HG03521 (cell line): ENCODE measurements around the gene SLC39A11.
"Not testable (repeated sequence)": the region's sequence is repeated elsewhere in the genome, so short reads cannot be mapped to it uniquely, and the experiment has no call there.

Source experiments
- ATAC-seq: cut with Tn5 transposase; IDR thresholded peaks from one replicate; pipeline ENCODE4 v1.9.1; 2021; ENCODE audit warnings: mild to moderate bottlenecking, moderate library complexity; ENCODE audit not compliant: unreplicated experiment

SLC39A11 gene

DNA sequence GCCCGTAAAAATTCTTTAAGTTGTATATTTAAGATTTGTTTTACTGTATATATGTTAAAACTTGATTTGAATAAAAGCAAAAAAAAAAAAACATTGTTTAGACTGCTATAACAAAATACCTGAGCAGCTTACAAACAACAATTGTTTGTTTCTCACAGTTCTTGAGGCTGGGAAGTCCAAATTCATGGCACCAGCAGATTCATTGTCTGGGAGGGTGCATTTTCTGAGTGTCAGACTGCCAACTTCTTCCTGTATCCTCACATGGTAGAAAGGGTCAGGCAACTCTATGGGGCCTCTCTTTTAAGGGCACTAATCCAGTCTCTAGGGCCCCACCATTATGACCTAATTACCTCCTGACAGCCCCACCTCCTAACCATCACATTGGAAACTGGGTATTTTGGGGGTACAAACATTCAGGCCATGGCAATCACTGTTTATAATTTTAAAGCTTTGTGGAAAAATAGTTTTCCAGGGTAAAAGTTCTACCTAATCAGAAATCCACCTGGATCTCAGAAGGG, 281.4 kb downstream of the SLC39A11 start:
- no peak for ATAC-seq

DNA sequence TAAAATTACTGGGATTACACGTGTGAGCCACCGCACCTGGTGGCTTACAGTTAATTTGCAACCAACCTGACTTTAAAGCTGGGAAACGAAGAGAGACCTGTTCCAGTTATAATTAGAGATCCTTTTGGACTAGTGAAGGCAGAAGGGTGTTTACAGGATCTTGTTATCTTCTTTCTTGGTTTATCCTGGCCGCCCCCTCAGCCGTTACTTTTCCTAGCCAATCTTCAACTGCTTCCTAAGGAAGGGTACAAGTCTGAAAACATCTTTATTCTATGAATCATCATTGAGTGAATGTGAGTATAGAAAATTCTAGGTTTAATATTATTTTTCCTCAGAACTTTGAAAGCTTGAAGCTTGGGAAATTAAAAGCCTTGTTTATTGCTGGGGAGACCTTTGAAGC, 286.5 kb downstream of the SLC39A11 start:
- ATAC-seq, result no peak

DNA sequence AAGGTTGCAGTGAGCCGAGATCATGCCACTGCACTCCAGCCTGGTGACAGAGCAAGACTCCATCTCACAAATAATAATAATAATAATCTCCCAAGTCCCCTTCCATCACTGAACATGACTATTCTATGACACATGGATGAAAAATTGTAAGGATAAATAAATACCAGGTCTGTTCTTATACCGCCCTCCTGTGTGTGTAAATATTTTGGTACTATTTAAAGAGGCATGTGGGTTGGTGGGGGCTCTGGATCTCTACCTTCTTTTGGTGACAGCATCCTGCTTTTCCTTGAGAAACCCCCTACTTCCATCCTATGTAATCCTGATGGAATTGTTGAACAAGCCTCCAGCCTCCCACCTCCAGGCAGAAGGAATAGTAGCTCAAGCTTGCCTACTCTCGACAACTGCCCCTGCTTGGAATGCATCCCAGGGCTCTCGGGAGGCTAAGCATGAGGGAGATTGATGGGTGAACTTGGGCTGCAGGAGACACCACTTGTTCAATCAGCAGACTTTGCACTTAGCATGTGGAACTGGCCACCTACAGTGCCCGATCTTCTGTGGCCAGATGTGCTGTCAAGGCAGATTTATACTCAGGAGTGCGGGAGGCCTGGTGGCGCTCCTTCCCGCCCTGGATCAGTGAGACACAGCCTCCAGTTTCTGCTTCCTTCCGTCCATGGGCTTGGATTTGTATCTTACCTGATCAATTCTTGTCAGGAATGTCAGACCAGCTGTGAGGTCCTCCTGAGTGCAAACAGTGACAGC, 287.4 kb downstream of the SLC39A11 start:
- no peak for ATAC-seq

DNA sequence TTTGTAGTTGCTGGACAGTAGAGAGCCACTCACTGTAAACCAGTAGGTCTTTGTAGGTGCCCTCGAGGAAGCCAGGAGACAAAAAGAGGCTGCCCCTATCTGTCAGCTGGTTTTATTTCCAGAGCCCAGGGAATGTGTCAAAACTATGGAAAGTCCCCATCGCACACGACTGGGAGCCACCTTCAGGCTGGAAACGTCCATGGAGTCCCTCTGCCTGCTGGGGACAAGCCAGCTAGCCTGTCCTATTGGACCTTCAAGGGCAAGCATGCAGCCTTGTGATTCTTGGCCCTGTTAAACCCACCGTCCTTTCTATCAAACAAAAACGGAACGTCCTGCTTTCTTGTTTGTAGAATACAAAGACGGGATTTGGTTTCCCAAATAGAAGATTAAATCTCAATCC, 289.8 kb downstream of the SLC39A11 start:
- ATAC-seq, result no peak

DNA sequence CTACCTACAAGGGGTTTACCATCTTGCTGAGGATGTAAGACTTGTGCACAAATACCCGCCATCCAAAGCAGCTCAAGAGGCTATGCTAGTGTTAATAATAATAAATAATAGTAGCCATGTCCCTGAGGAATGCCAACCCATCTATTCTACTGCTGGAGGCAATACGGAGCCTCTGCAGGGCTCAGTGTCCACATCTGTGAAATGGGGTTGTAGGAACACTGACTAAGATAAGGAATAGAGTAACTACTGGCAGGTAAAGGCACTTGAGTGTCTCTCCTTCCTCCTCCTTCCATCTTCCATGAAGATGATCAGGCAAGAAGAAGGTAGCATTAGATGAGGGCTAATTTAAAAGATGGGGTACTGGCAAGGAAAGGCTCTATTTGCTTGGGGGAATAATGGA, 295.3 kb downstream of the SLC39A11 start:
- ATAC-seq, result no peak

DNA sequence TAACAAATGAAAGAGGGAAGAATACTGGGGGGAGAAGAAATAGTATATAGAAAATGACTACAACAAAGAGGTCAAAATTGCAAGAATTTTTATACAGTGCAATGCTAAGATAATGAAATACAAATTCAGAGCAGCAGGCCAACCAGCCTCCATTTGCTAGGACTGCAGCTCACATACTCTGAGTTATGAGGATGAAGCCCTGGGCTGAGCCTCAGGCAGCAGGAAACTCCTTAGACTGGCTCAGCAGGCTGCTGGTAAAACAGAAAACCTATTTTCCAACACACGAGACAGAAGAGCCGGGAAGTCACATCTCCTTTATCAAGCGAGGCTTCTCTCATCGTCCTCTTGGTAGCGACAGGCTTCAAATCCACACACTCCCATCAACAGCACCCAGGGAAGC, 296.5 kb downstream of the SLC39A11 start:
- no peak for ATAC-seq

DNA sequence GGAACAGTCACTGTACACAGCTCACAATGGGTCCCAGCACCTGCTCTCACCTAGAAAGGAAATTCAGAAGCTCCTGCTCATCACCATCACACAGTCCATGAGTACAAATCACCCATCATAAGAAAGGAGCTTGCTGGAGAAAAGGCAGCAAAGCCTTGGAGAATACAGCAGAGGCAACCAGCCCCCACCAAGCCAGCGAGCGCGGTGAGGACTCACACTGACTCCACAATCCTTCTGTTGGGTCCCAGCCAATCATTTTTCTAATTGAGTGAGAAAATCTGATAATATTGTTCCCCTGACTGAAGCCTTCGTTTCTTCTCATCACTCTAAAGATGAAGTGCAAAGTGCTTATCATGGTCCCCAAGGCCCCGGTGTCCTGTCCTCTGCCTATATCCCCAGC, 298.3 kb downstream of the SLC39A11 start:
- ATAC-seq, result no peak

DNA sequence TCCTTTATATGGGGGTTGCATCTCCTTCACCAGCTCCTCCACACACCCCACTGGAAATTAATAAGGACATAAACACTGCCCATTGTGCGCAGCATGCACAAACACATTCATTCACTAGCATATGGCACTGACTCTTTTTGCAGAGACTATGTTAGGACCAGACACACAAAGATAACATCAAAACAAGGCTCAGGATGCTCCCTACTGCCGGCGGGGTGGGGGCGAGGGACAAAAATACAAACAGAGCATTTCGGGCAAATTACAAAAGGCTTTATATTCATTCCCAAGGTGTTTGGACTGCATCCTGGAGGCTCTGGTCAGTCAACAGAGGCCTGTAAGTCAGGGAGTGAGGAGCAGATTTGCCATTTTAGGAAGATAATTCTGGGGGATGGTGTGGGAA, 299.7 kb downstream of the SLC39A11 start:
- no peak for ATAC-seq

DNA sequence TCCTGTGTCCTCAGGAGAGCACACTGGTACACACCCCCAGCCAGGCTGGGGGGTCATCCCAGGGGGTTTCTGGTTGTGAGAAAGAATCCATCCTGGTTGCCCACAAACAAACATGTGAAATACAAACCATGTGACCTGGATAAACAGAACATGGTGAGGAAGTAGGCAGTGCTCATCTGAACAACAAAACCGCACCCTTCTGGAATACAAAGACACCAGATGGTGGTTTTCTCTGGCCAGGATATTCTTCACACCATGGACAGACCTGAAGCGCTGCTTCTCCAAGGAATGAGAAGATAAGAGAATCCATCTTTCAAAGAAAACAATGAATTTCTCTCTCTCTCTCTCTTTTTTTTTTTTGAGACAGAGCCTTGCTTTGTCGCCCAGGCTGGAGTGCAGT, 302.3 kb downstream of the SLC39A11 start:
- no peak for ATAC-seq

DNA sequence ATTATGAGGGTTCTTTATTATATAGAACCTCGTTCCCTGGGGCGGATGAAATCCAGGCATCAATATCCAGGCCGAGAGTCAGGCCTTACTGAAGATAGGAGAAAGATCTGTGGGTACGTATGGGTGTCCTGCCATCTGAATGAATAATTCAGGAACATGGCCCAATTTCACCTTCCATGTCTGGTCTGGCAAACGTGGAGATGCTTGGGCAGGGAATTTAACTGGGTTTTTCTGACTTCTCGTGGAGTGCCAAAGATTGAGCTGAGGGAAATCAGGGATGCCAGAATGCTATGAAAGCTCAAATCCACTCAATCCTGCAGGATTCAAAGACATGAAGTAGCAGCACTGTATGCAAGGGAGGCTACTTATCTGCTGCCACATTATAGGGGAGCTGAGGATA, 302.8 kb downstream of the SLC39A11 start:
- no peak for ATAC-seq

DNA sequence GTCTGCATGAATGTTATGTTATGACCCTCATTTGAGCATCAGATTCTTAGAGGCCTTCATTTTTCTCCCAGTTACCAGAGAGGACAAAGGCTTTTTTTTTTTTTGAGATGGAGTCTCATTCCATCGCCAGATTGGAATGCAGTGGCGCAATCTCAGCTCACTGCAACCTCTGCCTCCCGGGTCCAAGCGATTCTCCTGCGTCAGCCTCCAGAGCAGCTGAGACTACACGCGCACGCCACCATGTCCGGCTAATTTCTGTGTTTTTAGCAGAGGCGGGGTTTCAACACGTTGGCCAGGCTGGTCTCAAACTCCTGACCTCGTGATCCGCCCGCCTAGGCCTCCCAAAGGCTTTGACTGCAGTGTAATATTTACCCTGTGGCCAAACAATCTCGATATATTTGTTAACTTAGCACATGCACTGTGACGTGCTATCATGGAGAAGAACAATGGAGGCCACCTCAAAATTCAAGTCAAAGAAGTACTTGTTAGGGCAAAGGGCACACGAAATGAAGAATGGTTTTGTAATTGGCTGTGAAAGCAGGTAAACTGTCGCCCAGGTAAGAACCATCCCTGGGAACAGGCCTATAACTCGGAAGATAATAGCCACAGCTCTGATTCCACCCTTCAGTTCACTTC, 303.4 kb downstream of the SLC39A11 start:
- no peak for ATAC-seq

DNA sequence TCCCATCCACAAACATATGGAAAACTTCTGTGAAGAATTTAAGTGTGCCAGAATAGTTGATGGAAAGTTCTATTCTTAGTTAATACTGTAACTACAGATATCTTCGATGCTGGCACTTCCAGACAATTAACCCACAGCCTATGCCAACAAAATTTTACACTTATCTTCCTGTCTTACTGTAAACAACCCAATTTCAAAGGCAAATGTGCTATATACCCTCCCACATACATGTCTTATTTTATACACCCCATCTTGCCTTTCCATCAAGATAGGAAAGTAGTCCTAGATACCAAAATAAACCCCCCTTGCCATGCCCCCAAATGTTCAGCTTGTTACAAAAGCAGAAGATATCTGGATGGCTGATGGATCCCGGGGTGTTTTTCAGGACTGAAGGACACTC, 306.3 kb downstream of the SLC39A11 start:
- no peak for ATAC-seq

DNA sequence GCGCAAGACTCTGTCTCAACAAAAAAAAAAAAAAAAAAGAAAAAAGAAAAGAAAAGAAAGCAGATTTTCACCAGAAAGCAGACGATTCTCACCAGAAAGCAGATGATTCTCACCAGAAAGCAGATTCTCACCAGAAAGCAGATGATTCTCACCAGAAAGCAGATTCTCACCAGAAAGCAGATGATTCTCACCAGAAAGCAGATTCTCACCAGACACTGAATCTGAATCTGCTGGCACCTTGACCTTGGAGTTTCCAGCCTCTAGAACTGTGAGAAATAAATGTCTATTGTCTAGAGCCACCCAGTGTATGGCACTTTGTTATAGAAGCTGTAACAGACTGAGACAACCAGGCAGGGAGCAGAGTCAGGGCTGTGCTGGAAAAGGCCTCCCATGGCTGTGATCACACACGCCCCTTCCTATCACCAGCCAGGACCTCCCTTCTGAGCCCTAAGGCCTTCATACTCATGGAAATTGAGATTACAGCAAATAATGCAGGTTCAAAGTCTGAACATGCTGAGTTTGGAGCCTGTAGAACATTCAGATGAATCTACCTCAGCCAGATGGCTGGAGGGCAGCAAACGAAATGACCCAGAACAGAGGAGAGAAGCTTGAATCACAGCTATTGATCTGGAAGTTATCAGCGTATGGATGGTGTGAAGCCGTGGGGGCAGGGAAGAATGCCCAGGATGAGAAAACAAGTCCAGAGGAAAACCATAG, 309.3 kb downstream of the SLC39A11 start:
- no peak for ATAC-seq

DNA sequence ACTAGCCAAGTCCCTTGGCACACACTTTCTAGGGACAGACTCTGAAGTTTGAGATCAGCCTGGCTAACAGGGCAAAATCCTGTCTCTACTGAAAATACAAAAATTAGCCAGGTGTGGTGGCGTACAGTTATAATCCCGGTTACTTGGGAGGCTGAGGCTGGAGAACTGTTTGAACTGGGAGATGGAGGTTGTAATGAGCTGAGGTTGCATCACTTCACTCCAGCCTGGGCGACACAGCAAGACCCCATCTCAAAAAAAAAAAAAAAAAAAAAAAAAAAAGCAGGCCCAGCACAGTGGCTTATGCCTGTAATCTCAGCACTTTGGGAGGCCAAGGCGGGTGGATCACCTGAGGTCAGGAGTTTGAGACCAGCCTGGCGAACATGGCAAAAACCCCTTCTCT, 310.1 kb downstream of the SLC39A11 start:
- ATAC-seq, result not testable (repeated sequence)

DNA sequence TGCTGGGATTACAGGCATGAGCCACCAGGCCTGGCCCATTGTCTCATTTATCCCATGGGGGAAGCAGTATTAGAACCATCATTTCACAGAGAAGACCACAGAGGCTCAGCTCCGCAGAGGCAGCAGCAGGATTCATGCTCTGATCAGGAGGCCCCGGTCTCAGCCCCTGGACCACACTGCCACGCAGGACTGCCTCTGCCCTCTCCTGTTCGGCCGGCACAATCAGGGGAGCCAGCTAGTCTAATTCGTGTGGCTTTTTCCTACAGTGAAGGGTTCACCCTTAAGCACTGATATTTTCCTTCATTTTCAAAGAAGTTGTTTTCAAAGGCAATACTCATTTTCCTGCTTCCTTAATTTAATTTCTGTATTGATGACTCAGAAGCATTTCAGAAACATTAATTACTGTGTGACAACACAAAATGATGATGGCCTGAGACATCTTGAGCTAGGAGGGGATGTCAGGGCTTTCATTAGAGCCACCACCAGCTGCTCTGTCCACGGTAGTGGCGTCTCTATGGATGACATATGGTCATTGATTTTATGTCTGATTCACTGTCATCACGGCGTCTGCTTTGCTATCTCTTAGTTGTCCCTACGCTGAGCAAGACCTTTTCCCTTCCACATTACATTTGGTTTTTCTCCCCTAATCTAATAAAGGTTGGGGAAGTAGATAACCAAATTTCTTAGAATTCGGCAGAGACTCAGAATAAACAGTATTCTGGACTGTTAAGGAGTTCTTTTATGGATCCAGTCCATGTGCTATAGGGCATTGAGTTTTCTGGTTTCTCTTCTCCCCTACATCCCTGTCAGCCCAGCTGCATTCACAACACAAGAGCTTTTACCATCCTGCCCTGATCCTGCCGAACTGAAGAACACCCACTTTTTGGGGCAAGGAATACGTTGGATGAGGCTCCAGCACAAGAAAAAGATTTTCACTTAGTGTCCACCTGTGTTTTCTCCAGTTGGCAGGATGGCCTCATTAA, 314.0 kb downstream of the SLC39A11 start:
- no peak for ATAC-seq

DNA sequence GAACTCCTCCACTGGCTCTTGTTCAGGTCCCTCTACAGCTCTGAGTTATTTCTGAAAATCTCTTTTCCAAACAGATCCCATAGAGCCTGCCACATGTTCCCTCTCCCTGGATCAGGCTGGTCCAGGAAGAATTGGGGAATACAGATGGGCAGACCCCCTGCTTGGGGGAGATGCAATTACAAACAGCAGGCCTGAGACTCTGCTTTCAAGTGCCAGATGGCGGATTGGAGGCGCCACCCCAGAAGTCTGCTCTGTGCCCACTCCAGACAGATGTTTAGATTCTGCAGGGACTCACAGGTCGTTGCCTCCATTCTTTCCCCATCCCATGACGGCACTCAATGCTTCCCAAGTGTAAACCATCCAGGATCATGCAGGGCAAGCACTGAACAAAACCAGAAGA, 316.6 kb downstream of the SLC39A11 start:
- ATAC-seq, result no peak

DNA sequence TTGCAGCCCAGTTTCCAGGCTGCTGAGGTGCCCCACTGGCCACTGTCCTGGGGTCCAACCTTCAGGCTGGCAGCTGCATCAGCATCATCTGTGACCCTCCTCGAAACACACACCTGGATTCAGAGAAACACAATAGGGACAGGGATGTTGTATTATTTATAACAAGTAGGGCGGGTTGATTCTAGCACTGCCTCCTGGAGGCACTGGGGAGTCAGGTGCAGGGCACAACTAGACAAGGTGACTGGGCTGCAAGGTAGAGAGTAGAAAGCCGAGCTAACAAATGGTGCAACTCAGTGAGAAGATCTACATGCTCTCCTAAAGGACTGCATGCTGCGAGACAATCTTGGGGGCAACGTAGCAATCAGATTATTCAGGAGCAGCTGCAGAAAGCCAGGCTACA, 317.3 kb downstream of the SLC39A11 start:
- no peak for ATAC-seq

DNA sequence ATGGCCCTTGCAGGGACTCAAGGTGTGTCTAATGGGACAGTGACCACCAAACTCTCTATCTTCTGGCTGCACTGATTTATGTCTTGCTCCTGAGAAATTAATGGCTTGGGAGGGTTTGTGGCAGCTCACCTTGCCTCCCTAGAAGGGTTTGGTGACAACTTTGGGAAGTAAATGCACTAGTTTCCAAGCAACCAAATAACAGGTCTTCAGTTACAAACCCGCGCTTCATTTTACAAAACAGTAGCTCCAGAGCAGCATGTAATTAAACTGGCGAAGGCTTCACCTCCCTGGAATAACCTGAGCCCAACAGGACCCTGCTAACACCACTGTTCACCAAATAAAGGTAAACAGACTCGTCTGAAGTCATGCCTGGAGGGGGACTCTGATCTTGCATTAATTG, 318.3 kb downstream of the SLC39A11 start:
- no peak for ATAC-seq

DNA sequence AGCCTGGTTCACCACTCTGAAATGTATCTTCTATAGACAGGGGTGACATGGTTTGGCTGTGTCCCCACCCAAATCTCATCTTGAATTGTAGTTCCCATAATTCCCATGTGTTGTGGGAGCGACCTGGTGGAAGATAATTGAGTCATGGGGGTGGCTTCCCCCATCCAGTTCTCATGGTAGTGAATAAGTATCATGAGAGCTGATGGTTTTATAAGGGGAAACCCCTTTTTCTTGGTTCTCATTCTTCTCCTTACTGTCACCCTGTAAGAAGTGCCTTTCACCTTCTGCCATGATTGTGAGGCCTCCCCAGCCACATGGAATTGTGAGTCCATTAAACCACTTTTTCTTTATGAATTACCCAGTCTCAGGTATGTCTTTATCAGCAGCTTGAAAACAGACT, 319.3 kb downstream of the SLC39A11 start:
- ATAC-seq, result not testable (repeated sequence)

DNA sequence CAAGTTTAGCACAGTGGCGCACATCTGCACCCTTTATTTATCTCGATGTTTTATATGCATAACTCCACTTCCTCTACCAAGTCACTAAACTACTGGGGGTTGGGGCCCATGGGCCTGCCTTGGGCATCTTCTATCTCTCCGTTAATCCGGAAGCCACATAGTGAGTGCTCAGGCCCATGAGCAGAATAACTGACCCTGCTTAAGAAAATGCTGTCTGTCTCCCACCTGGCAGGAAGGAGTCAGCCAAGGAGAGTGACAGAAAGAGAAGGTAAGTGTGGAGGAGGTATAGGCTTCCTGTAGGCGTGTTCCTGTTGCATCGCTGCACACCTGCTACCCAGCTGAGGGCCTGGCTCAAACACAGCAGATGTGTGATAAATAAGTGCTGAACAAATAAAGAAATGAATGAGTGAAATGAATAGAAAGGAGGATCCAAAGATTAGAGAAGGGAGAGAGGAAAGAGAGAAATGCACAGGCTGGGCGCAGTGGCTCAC, 320.1 kb downstream of the SLC39A11 start:
- ATAC-seq, result no peak

DNA sequence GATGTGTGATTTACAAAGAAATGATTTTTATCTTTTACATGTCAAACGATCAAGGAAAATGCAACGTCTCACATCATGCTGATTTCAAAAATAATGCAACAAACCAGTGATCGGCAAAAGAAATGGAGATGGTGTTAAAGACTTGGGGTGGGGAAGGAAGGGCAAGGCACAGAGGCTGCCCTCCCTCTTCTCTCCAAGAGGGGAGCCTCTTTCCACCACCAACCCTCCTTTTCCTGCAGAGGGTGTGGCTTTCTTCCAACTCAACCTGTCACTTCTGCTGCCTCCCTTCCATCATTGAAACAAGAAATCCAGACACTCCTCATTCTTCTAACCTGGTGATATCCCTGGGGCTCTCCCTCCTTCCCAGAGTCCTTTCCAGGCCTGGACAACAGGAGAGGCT, 320.8 kb downstream of the SLC39A11 start:
- ATAC-seq, result no peak
